H9 (cell line): Measurements from ENCODE around the gene TUBB1. TPM values are rescaled to one million over a fixed set of nuclear protein-coding genes. Genes with fewer than 3 reads are reported as not detected.

Source experiments
- DNase-seq: peaks from one replicate; pipeline ENCODE4 v3.0.0-alpha.2; 2017
- H2AFZ ChIP-seq: one replicate; pipeline ENCODE4 v1.6.1; 2013; ENCODE audit warnings: mild to moderate bottlenecking, low read length, control low read depth, moderate library complexity
- H2AK5ac ChIP-seq: 2 replicates; pipeline ENCODE4 v1.6.1; 2013; ENCODE audit warnings: low read length, control low read depth, mixed read lengths; ENCODE audit not compliant: insufficient read length
- H2BK120ac ChIP-seq: one replicate; pipeline ENCODE4 v1.6.1; 2013; ENCODE audit warnings: low read depth, mild to moderate bottlenecking, low read length, control low read depth, inconsistent platforms; ENCODE audit not compliant: poor library complexity, severe bottlenecking
- H2BK12ac ChIP-seq: 2 replicates; pipeline ENCODE4 v1.6.1; 2013; ENCODE audit warnings: low read length, control low read depth, mixed read lengths, low read depth; ENCODE audit not compliant: insufficient read length
- H2BK15ac ChIP-seq: 2 replicates; pipeline ENCODE4 v1.6.1; 2013; ENCODE audit warnings: low read depth, low read length, control low read depth
- H2BK20ac ChIP-seq: one replicate; pipeline ENCODE4 v1.6.1; 2013; ENCODE audit warnings: low read depth, mild to moderate bottlenecking, low read length, control low read depth, inconsistent platforms; ENCODE audit not compliant: poor library complexity, severe bottlenecking
- H2BK5ac ChIP-seq: 2 replicates; pipeline ENCODE4 v1.6.1; 2013; ENCODE audit warnings: low read length, control low read depth, mixed read lengths; ENCODE audit not compliant: insufficient read length
- H3K14ac ChIP-seq: 2 replicates; pipeline ENCODE4 v1.6.1; 2013; ENCODE audit warnings: low read length, control low read depth; ENCODE audit not compliant: insufficient read depth
- H3K18ac ChIP-seq: 2 replicates; pipeline ENCODE4 v1.6.1; 2013; ENCODE audit warnings: low read depth, mild to moderate bottlenecking, mixed read lengths, low read length, control low read depth; ENCODE audit not compliant: insufficient read length
- H3K23ac ChIP-seq: 2 replicates; pipeline ENCODE4 v1.6.1; 2013; ENCODE audit warnings: low read length, control low read depth, mixed read lengths, low read depth; ENCODE audit not compliant: insufficient read length
- H3K23me2 ChIP-seq: 2 replicates; pipeline ENCODE4 v1.6.1; 2013; ENCODE audit warnings: low read depth, mild to moderate bottlenecking, mixed read lengths, low read length, control low read depth; ENCODE audit not compliant: insufficient read length, poor library complexity, severe bottlenecking
- H3K27ac ChIP-seq: 2 replicates; pipeline ENCODE4 v1.5.1; 2013; ENCODE audit warnings: low read length, control low read depth, mixed read lengths, low read depth; ENCODE audit not compliant: insufficient read length
- H3K27me3 ChIP-seq: 2 replicates; pipeline ENCODE4 v1.6.1; 2013; ENCODE audit warnings: low read length, control low read depth, inconsistent platforms; ENCODE audit not compliant: insufficient read depth
- H3K4ac ChIP-seq: 2 replicates; pipeline ENCODE4 v1.6.1; 2013; ENCODE audit warnings: low read depth, mild to moderate bottlenecking, control low read depth, inconsistent platforms, low read length, moderate library complexity
- H3K4me1 ChIP-seq: 2 replicates; pipeline ENCODE4 v1.6.1; 2013; ENCODE audit warnings: low read length, control low read depth, inconsistent platforms; ENCODE audit not compliant: insufficient read depth
- H3K4me2 ChIP-seq: 2 replicates; pipeline ENCODE4 v1.6.1; 2013; ENCODE audit warnings: low read length, control low read depth, mixed read lengths; ENCODE audit not compliant: insufficient read length, insufficient read depth
- H3K56ac ChIP-seq: 2 replicates; pipeline ENCODE4 v1.6.1; 2013; ENCODE audit warnings: low read depth, mild to moderate bottlenecking, mixed read lengths, low read length, control low read depth; ENCODE audit not compliant: insufficient read length
- H3K79me1 ChIP-seq: 2 replicates; pipeline ENCODE4 v1.6.1; 2013; ENCODE audit warnings: low read depth, mild to moderate bottlenecking, moderate library complexity, low read length, control low read depth, inconsistent platforms; ENCODE audit not compliant: insufficient read depth, poor library complexity, severe bottlenecking
- H3K79me2 ChIP-seq: 2 replicates; pipeline ENCODE4 v1.6.1; 2013; ENCODE audit warnings: low read length, control low read depth, inconsistent platforms; ENCODE audit not compliant: insufficient read depth
- H3K9ac ChIP-seq: 2 replicates; pipeline ENCODE4 v1.6.1; 2013; ENCODE audit warnings: low read length, control low read depth, mixed read lengths; ENCODE audit not compliant: insufficient read length; ENCODE audit errors: extremely low read depth
- H3K9me3 ChIP-seq: one replicate; pipeline ENCODE4 v1.6.1; 2013; ENCODE audit warnings: low read depth, low read length, inconsistent platforms; ENCODE audit not compliant: control insufficient read depth
- H3T11ph ChIP-seq: one replicate; pipeline ENCODE4 v1.6.1; 2013; ENCODE audit warnings: mild to moderate bottlenecking, low read length, control low read depth, inconsistent platforms
- H4K20me1 ChIP-seq: one replicate; pipeline ENCODE4 v1.6.1; 2013; ENCODE audit not compliant: control insufficient read depth, insufficient read length, insufficient read depth
- H4K5ac ChIP-seq: 2 replicates; pipeline ENCODE4 v1.6.1; 2013; ENCODE audit warnings: low read depth, mild to moderate bottlenecking, mixed read lengths, low read length, control low read depth; ENCODE audit not compliant: insufficient read length
- H4K8ac ChIP-seq: replicated peaks from 2 replicates; pipeline ENCODE4 v1.6.1; 2013; ENCODE audit warnings: low read length, control low read depth, mixed read lengths, low read depth; ENCODE audit not compliant: insufficient read length
- H4K91ac ChIP-seq: 2 replicates; pipeline ENCODE4 v1.6.1; 2013; ENCODE audit warnings: low read depth, mild to moderate bottlenecking, moderate library complexity, mixed read lengths, low read length, control low read depth; ENCODE audit not compliant: insufficient read length
- H3K27ac Mint-ChIP-seq, 3 experiments: 2 replicates in 2 of 3; 3 replicates in 1 of 3; pipeline ENCODE4 v1.8.0; 2020 to 2021; ENCODE audit warnings: mixed read lengths in 3 of 3, mild to moderate bottlenecking in 1 of 3, moderate library complexity in 1 of 3
- H3K27me3 Mint-ChIP-seq: 2 replicates; pipeline ENCODE4 v1.8.0; 2021; ENCODE audit warnings: low read depth, mild to moderate bottlenecking, moderate library complexity, mixed read lengths
- H3K36me3 Mint-ChIP-seq, 3 experiments: 2 replicates in 2 of 3; 3 replicates in 1 of 3; pipeline ENCODE4 v1.8.0; 2020 to 2021; ENCODE audit warnings: low read depth in 3 of 3, mixed read lengths in 3 of 3; ENCODE audit not compliant: insufficient read depth in 1 of 3
- H3K4me1 Mint-ChIP-seq, 2 experiments: 2 replicates each; pipeline ENCODE4 v1.8.0; 2020; ENCODE audit warnings: mixed read lengths in 2 of 2
- H3K4me3 Mint-ChIP-seq, 2 experiments: 2 replicates in 1 of 2; 3 replicates in 1 of 2; pipeline ENCODE4 v1.8.0; 2020 to 2021; ENCODE audit warnings: mild to moderate bottlenecking in 2 of 2, mixed read lengths in 2 of 2, moderate library complexity in 1 of 2
- H3K9me3 Mint-ChIP-seq, 2 experiments: 2 replicates in 1 of 2; 3 replicates in 1 of 2; pipeline ENCODE4 v1.8.0; 2020; ENCODE audit warnings: mild to moderate bottlenecking in 2 of 2, mixed read lengths in 2 of 2, moderate library complexity in 1 of 2
- CTCF ChIP-seq: fragments of 200-600 bp; sonication (generic); conservative IDR thresholded peaks from 3 replicates; pipeline ENCODE4 v1.8.0; 2021; ENCODE audit warnings: antibody characterized with exemption, mild to moderate bottlenecking
- whole genome bisulfite sequencing: extraction: QIAGEN DNeasy Blood & Tissue Kit; methylation state at CpG from one replicate; pipeline ENCODE4 v1.1.7; 2013; ENCODE audit warnings: missing lambda C conversion rate, low lambda C conversion rate, mixed read lengths; ENCODE audit not compliant: insufficient read length; ENCODE audit errors: extremely low coverage; 5-methylcytosine and 5-hydroxymethylcytosine counted together
- total RNA-seq: library from RNA; stranded (reverse); gene quantifications from 2 replicates; pipeline ENCODE4 v1.2.1, GENCODE V29; 2021

TUBB1 gene
- total RNA-seq, 1 experiment from 2014 or later: not detected

- Histone ChIP-seq H2BK15ac (no peak overlapping the region), H3K9ac (no peak overlapping the region), H4K5ac (no peak overlapping the region), H3K79me1 (no peaks in the 10 kb centered on the region), H3K4me2 (no peak overlapping the region), H4K91ac (no peak overlapping the region), H2BK20ac (no peak overlapping the region), H3K56ac (no peak overlapping the region), H3K23ac (no peak overlapping the region), H2AFZ (no peak overlapping the region), H3K23me2 (no peaks in the 10 kb centered on the region), H3K27me3 (no peaks in the 10 kb centered on the region), H3K18ac (no peak overlapping the region), H3K79me2 (no peaks in the 10 kb centered on the region), H4K8ac (no peak overlapping the region), H3K9me3 (no peaks in the 10 kb centered on the region), H3T11ph (no peak overlapping the region), H2BK12ac (no peak overlapping the region), H3K4ac (no peak overlapping the region), H3K4me1 (no peaks in the 10 kb centered on the region), H2BK5ac (no peak overlapping the region), H2AK5ac (no peak overlapping the region), H4K20me1 (no peaks in the 10 kb centered on the region), H2BK120ac (no peak overlapping the region), H3K27ac (no peak overlapping the region), H3K14ac (no peak overlapping the region)
- H3K9me3 Mint-ChIP-seq: no peaks in the 10 kb centered on the region
- H3K27ac Mint-ChIP-seq: no peak overlapping the region
- no peak for DNase-seq
- H3K4me3 Mint-ChIP-seq: no peak overlapping the region
- H3K36me3 Mint-ChIP-seq: peaks cover 38 to 95% (median 92%) of the 10 kb centered on the region in 3 experiments
- WGBS: no CpG with 5 or more reads among the region's 3 CpGs
- no peak for TF ChIP-seq CTCF
- no peaks in the 10 kb centered on the region; the same call in 1 of the 2 replicates for H3K27me3 Mint-ChIP-seq
- H3K4me1 Mint-ChIP-seq: no peaks in the 10 kb centered on the region
These were observed 26.3 kb upstream of the TUBB1 start for GRCh38 chr20:58992911-58993310.
